DOHH2 (cell line): ENCODE data around the gene ARFGEF3.

Experiments
- CTCF ChIP-seq: fragments of 200-600 bp; sonication (generic); IDR thresholded peaks from one replicate; pipeline ENCODE4 v1.5.1; 2014; ENCODE audit warnings: antibody characterized with exemption, mild to moderate bottlenecking, low read depth, low read length; ENCODE audit not compliant: poor library complexity, severe bottlenecking
- EZH2phosphoT487 ChIP-seq: fragments of 200-600 bp; sonication (generic); IDR thresholded peaks from 2 replicates; pipeline ENCODE4 v1.6.1; 2017; ENCODE audit warnings: borderline replicate concordance, mild to moderate bottlenecking, antibody characterized with exemption, low read length, moderate library complexity, mixed read lengths

GRCh38 chr6:138347864-138348263 is 186.1 kb downstream of the ARFGEF3 start:
- TF ChIP-seq CTCF (no peak), EZH2phosphoT487 (no peak)
